ENCODE measurements around the gene ITGA1. TPM values are rescaled to one million over a fixed set of nuclear protein-coding genes. Genes with fewer than 3 reads are reported as not detected.

The ITGA1 gene
- total and polyA plus RNA-seq, 2 donors (not counting 1 experiment from before 2014, with no cell fraction given): 0.74 TPM; not detected in 1

- Mint-ChIP-seq H3K4me1 (no peaks in the 10 kb centered on the region), H3K4me3 (no peak overlapping the region), H3K27me3 (no peaks in the 10 kb centered on the region), H3K9me3 (ENCODE audit: insufficient read depth) (no peaks in the 10 kb centered on the region), H3K27ac (no peak overlapping the region)
- Histone ChIP-seq H3K4me2 (replicated peaks; ENCODE audit: low read depth, low read length, poor library complexity, severe bottlenecking) (no peak overlapping the region), H3K36me3 (replicated peaks in 1 of 2; ENCODE audit: control extremely low read depth in 1 of 2, control insufficient read depth in 1 of 2, extremely low read depth in 1 of 2, insufficient read depth in 2 of 2, low read length in 1 of 2) (no peaks in the 10 kb centered on the region), H3K27ac (ENCODE audit: low read length in 2 of 2) (no peak overlapping the region), H4K20me1 (ENCODE audit: control insufficient read depth, insufficient read depth, low read length, poor library complexity, severe bottlenecking) (no peaks in the 10 kb centered on the region), H2AFZ (ENCODE audit: insufficient read depth, low read depth, low read length, poor library complexity, severe bottlenecking) (no peak overlapping the region), H3K79me2 (ENCODE audit: control insufficient read depth, insufficient read depth, low read length) (no peaks in the 10 kb centered on the region), H3K4me1 (ENCODE audit: control insufficient read depth in 2 of 2, insufficient read depth in 2 of 2, low read length in 2 of 2) (no peaks in the 10 kb centered on the region), H3K9me3 (ENCODE audit: control extremely low read depth in 1 of 3, control insufficient read depth in 2 of 3, insufficient read depth in 1 of 3, low read length in 2 of 3) (peaks cover 0 to 2% (median 0%) of the 10 kb centered on the region in 3 donors), H3K4me3 (ENCODE audit: control extremely low read depth in 1 of 5, extremely low read depth in 1 of 5, insufficient read depth in 1 of 5, low read depth in 2 of 5, low read length in 4 of 5) (no peak overlapping the region), H3K9ac (ENCODE audit: low read length) (no peak overlapping the region), H3K27me3 (replicated peaks in 1 of 4; ENCODE audit: control extremely low read depth in 1 of 4, control insufficient read depth in 3 of 4, insufficient read depth in 4 of 4, low read length in 3 of 4) (peaks cover 0 to 3% (median 0%) of the 10 kb centered on the region in 4 experiments)
- intact Hi-C loops (cut with micrococcal nuclease): no loop called here
- ChIA-PET CTCF (no interaction called here), POLR2A (no interaction called here)
- ATAC-seq (ENCODE audit: low read depth): no peak
- no CpG with 5 or more reads among the region's 1 CpG for WGBS (ENCODE audit: insufficient coverage)
- no peak for DNase-seq
- no peak for TF ChIP-seq EZH2 (IDR thresholded peaks at IDR 0.05; ENCODE audit: borderline replicate concordance, insufficient read depth, low read depth, low read length, poor library complexity, severe bottlenecking)
- no peak for TF ChIP-seq CTCF (IDR thresholded peaks at IDR 0.05)
Measured at GRCh38 chr5:52824827-52825226, 37.1 kb downstream of the ITGA1 start.

GRCh38 chr5:52825826-52826225 is 38.1 kb downstream of the ITGA1 start:
- Histone ChIP-seq H3K9ac (ENCODE audit: low read length) (no peak overlapping the region), H3K9me3 (ENCODE audit: control extremely low read depth in 1 of 3, control insufficient read depth in 2 of 3, insufficient read depth in 1 of 3, low read length in 2 of 3) (peaks cover 0 to 2% (median 0%) of the 10 kb centered on the region in 3 donors), H3K79me2 (ENCODE audit: control insufficient read depth, insufficient read depth, low read length) (no peaks in the 10 kb centered on the region), H3K27ac (ENCODE audit: low read length in 2 of 2) (no peak overlapping the region), H4K20me1 (ENCODE audit: control insufficient read depth, insufficient read depth, low read length, poor library complexity, severe bottlenecking) (no peaks in the 10 kb centered on the region), H3K4me1 (ENCODE audit: control insufficient read depth in 2 of 2, insufficient read depth in 2 of 2, low read length in 2 of 2) (no peaks in the 10 kb centered on the region), H3K36me3 (replicated peaks in 1 of 2; ENCODE audit: control extremely low read depth in 1 of 2, control insufficient read depth in 1 of 2, extremely low read depth in 1 of 2, insufficient read depth in 2 of 2, low read length in 1 of 2) (no peaks in the 10 kb centered on the region), H2AFZ (ENCODE audit: insufficient read depth, low read depth, low read length, poor library complexity, severe bottlenecking) (no peak overlapping the region), H3K4me2 (replicated peaks; ENCODE audit: low read depth, low read length, poor library complexity, severe bottlenecking) (no peak overlapping the region), H3K27me3 (replicated peaks in 1 of 4; ENCODE audit: control extremely low read depth in 1 of 4, control insufficient read depth in 3 of 4, insufficient read depth in 4 of 4, low read length in 3 of 4) (peaks cover 0 to 3% (median 0%) of the 10 kb centered on the region in 4 experiments), H3K4me3 (ENCODE audit: control extremely low read depth in 1 of 5, extremely low read depth in 1 of 5, insufficient read depth in 1 of 5, low read depth in 2 of 5, low read length in 4 of 5) (no peak overlapping the region)
- WGBS (ENCODE audit: insufficient coverage): no CpG with 5 or more reads among the region's 2 CpGs
- ChIA-PET CTCF (no interaction called here), POLR2A (no interaction called here)
- DNase-seq (no peak), ATAC-seq (ENCODE audit: low read depth) (no peak)
- Mint-ChIP-seq H3K9me3 (ENCODE audit: insufficient read depth) (no peaks in the 10 kb centered on the region), H3K27ac (no peak overlapping the region), H3K27me3 (no peaks in the 10 kb centered on the region), H3K4me1 (no peaks in the 10 kb centered on the region), H3K4me3 (no peak overlapping the region)
- intact Hi-C loops (cut with micrococcal nuclease): no loop called here
- TF ChIP-seq CTCF (IDR thresholded peaks at IDR 0.05): no peak
- no peak for TF ChIP-seq EZH2 (IDR thresholded peaks at IDR 0.05; ENCODE audit: borderline replicate concordance, insufficient read depth, low read depth, low read length, poor library complexity, severe bottlenecking)

Data from B cell (primary cell).